ENCODE data around the gene PNLIPRP3. TPM values are rescaled to one million over a fixed set of nuclear protein-coding genes. Genes with fewer than 3 reads are reported as not detected.

PNLIPRP3 gene
- total RNA-seq, 2 experiments from 2014 or later = not detected

DNA sequence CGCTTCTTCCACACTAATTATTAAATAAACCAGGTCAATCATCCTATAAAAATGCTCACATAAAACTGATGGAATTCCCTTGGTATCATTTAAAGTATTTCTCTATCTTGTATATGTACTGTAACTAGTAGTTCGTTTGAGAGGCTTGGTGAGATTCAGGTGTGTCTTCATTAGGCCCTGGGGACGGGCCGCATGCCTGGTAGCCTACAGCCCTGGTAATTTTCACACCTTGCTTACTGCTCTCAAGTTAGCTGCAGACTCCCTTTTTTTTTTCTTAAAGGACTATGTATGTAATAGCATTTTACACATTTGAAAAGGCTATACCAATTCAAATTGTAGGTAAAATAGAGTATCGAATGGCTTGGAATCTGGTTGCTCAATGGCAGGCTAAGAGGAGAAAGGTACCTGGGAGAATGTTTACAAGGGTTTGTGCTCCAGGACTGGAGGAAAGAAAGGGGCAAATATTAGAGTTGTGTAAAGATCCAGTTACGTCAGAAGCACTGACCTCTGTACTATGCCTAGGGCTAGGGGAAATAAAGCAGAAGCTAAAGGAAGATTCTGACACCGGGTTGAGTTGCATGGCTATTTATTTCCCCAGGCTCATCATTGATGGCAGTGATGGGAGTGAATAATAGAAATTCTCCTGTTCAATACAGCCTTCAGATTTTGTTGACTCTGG, 59.3 kb downstream of the PNLIPRP3 start:
- ChIA-PET POLR2A (no interaction called here), CTCF (no interaction called here)
- intact Hi-C loops (cut with micrococcal nuclease) = no loop called here
- H3K27ac Mint-ChIP-seq = no peak overlapping the region
- no peaks in the 10 kb centered on the region for H3K4me1 Mint-ChIP-seq (ENCODE audit: low read depth)
- H3K36me3 Mint-ChIP-seq = no peaks in the 10 kb centered on the region
- peaks cover 2% of the 10 kb centered on the region for H3K27me3 Mint-ChIP-seq
- no peaks in the 10 kb centered on the region for H3K9me3 Mint-ChIP-seq
- DNase-seq = no peak
- H3K4me3 Mint-ChIP-seq = no peak overlapping the region

DNA sequence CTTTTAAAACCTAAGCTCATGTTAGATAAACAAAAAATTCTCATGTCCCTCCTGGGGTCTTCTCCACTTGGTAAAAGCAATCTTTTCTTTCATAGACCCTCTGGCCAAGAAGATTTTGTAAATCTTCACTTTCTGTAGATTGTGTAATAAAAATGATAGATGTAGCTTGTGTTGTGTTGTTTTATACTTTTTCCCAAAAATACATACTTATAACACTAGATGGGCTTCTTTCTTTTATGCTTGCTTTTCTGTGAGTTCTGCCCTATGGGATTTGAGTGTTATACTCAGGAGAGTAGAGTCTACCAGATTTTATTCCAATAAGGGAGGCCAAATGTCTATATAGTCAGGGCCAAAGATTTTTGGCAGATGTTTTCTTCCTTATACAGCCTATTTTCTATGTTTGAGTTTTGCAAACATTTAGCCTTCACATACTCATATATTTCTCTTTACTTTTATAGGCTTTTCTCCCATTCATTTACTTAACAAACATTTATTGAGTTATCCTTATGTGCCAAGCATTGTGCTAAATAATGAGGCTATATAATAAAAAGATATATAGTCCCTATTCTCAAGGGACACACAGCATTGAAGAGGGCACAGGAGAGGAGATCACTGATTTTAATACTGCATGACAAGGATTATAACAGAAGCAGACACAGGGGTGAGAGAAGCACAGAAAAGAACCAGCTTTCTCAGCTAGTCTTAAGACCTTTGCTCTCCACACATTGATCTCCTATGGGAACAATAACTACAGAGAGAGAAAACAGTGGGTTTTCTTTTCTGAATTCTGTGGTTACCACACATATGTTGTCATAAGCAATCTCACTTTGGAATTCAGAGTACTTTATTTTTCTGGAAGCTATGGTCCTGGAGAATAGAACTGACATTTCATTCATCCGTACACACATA, 60.1 kb downstream of the PNLIPRP3 start:
- intact Hi-C loops (cut with micrococcal nuclease) = no loop called here
- Mint-ChIP-seq H3K4me1 (ENCODE audit: low read depth) (no peaks in the 10 kb centered on the region), H3K9me3 (no peaks in the 10 kb centered on the region), H3K4me3 (no peak overlapping the region), H3K36me3 (no peaks in the 10 kb centered on the region), H3K27me3 (peaks cover 2% of the 10 kb centered on the region), H3K27ac (no peak overlapping the region)
- POLR2A ChIA-PET = no interaction called here
- no peak for DNase-seq
- CTCF ChIA-PET = no interaction called here

DNA sequence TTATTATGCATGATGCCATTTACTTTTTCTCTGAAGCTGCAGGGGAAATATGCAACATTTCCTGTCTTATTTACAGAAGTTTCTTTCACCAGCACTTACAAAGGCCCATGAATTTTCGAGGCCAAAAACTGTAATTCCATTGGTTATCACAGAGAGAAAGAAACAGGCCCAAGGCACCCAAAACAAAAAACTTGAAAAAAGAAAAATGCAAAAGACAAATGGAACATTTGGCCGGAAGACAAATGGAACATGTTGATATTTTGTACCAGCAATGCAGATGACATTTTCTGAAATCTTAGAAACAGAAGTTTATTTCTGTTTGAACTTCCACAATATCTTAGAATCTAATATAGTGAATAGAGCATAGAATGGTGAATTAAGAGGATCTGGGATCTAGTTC, 61.8 kb downstream of the PNLIPRP3 start:
- Mint-ChIP-seq H3K27me3 (peaks cover 2% of the 10 kb centered on the region), H3K36me3 (no peaks in the 10 kb centered on the region), H3K4me1 (ENCODE audit: low read depth) (no peaks in the 10 kb centered on the region), H3K27ac (no peak overlapping the region), H3K4me3 (no peak overlapping the region), H3K9me3 (no peaks in the 10 kb centered on the region)
- ChIA-PET CTCF (interaction anchor here (1.5 kb wide), 1 partner anchor 18 kb away, joined by 3 read pairs; no protein-coding TSS in a partner anchor), POLR2A (no interaction called here)
- intact Hi-C loops (cut with micrococcal nuclease) = no loop called here
- no peak for DNase-seq

DNA sequence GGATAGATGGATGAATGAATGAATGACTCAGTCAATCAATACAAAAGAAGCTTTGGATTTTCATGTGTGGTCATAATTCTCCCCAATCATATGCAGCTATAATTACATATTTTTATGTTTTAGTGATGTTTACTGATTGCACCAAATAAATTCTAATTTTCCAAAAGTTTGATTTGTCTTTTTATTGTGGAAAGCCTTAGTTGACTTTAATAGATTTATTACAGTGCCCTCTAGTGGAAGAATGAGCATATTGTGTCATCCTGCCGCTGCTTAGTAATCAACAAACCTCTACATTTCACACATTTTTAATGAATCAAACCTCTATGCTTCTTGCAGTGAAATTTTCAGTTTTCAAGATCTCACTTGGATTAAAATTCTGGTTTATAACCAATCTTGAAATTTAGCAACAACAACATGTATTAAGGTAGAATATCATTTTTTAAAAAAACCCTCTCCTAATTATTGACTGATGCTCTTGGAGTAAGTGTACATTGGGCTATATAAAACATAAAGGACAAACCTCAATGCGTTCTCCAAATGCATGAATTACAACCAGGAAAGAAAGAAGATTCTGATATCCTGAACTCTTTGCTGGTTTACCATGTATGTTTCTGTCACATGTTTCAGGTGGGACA, 62.5 kb downstream of the PNLIPRP3 start:
- intact Hi-C loops (cut with micrococcal nuclease) = no loop called here
- H3K36me3 Mint-ChIP-seq = no peaks in the 10 kb centered on the region
- DNase-seq = no peak
- no peak overlapping the region for H3K27ac Mint-ChIP-seq
- H3K4me3 Mint-ChIP-seq = no peak overlapping the region
- ChIA-PET CTCF (interaction anchor here (1.5 to 1.6 kb wide), 2 partner anchors 18 to 32 kb away, joined by 3 to 4 read pairs; no protein-coding TSS in a partner anchor), POLR2A (no interaction called here)
- H3K27me3 Mint-ChIP-seq = peaks cover 2% of the 10 kb centered on the region
- H3K4me1 Mint-ChIP-seq (ENCODE audit: low read depth) = no peaks in the 10 kb centered on the region
- H3K9me3 Mint-ChIP-seq = no peaks in the 10 kb centered on the region

DNA sequence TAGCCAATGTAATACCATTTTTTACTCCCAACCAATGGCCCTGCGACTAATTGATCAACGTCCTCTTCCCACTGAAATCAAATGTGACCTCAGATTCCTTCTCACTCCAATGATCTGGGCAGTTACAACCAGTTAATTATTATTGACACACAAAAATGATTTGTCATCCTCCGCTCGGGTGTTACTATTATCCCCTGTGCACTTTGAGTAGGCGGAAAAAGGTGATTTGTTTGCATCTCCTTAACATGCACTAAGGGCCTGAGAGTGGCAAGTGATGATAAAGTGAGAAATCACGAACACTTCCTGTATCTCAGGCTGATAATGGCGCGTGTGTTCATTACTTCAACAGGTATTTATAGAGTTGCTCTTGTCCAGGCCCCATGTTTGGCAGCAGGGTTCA, 77.1 kb downstream of the PNLIPRP3 start:
- H3K27ac Mint-ChIP-seq = no peak overlapping the region
- CTCF ChIA-PET = no interaction called here
- POLR2A ChIA-PET = no interaction called here

DNA sequence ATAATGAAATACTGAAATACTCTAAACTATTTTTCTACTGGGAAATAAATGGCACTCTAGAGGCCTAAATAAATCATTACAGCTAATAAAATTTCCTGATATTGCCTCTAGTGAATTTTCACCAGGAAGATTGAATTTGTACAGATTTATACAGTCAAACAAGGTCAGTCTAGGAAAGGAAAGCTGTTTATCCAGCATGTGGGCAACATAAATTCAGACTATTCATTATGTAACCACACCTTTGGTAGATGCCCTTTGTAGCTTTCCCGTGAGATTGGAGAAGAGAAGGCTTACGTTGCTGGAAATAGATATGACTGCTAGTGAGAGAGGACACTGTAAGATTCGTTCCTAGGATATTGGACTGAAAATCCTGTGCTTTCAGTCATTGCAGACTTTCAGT, 82.9 kb downstream of the PNLIPRP3 start:
- Mint-ChIP-seq H3K27me3 (peaks cover 6% of the 10 kb centered on the region), H3K27ac (no peak overlapping the region), H3K36me3 (no peaks in the 10 kb centered on the region), H3K9me3 (no peaks in the 10 kb centered on the region), H3K4me1 (ENCODE audit: low read depth) (no peaks in the 10 kb centered on the region), H3K4me3 (no peak overlapping the region)
- intact Hi-C loops (cut with micrococcal nuclease) = no loop called here
- POLR2A ChIA-PET = no interaction called here
- CTCF ChIA-PET = no interaction called here
- DNase-seq = no peak

More for the DNA sequence above, 77.1 kb downstream of the PNLIPRP3 start:
- DNase-seq = no peak
- H3K36me3 Mint-ChIP-seq = no peaks in the 10 kb centered on the region
- no peaks in the 10 kb centered on the region for H3K4me1 Mint-ChIP-seq (ENCODE audit: low read depth)
- intact Hi-C loops (cut with micrococcal nuclease) = no loop called here
- H3K9me3 Mint-ChIP-seq = no peaks in the 10 kb centered on the region
- H3K4me3 Mint-ChIP-seq = no peak overlapping the region
- H3K27me3 Mint-ChIP-seq = no peaks in the 10 kb centered on the region

DNA sequence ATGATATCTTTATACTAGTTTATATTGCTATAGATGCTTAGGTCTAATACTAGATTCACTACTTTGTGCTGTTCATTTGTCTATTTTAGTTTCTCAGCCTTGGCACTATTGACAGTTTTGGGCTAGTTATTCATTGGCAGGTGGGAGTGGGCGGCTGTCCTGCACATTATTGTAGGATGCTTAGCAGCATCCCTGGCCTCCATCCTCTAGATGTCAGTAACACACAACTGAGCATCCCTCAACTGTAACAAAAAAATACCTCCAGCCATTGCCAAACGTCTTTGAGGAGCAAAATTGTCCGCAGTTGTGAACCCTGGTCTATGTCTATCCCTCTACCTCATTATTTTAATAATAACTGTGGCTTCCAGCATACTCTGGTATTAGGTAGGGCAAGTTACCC, 83.7 kb downstream of the PNLIPRP3 start:
- Mint-ChIP-seq H3K4me3 (no peak overlapping the region), H3K36me3 (no peaks in the 10 kb centered on the region), H3K9me3 (no peaks in the 10 kb centered on the region), H3K27me3 (peaks cover 6% of the 10 kb centered on the region), H3K4me1 (ENCODE audit: low read depth) (no peaks in the 10 kb centered on the region), H3K27ac (no peak overlapping the region)
- POLR2A ChIA-PET = no interaction called here
- no peak for DNase-seq
- CTCF ChIA-PET = no interaction called here
- intact Hi-C loops (cut with micrococcal nuclease) = no loop called here

DNA sequence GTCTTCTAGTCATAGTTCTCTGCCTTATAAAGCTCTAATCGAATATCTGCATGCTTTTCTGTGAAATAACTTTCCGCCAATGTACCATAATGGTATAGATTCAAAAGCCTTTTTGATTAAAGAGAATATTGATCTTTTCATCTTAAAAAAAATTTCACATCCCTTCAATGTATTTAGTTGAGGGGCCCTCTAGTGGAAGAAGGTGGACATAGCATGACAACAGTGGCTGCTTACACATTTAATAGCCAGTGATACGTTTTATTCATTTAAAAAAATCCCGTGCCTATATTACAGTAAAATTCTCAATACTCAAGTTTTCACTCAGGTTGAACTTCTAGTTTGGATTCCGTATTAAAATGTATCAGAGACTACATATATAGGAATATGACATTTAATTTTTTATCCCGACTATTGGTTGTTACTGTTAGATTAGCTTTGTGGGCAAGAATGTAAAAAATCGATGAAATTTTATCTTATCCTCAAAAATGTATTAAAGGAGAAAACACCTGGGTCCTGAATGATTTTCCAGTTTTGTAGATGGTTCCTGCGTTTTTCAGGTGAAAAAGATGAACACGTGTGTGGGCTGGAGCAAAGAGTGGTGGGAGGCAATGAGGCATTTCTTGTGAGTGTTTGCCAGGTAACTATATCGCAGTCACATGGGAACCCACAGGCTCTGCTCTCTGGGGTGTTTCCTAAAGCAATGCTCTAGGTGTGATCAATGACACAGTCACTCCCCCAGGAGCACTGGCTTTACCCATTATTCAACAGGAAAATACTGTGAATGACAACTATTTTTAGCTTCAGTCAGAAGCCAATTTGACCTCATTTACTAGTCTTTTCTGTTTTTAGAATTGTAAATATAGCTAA, 94.0 kb downstream of the PNLIPRP3 start:
- intact Hi-C loops (cut with micrococcal nuclease) = loop anchor here (1.0 kb wide), 1 partner anchor 77 kb away; no protein-coding TSS in a partner anchor
- no peak overlapping the region for H3K4me3 Mint-ChIP-seq
- no peaks in the 10 kb centered on the region for H3K9me3 Mint-ChIP-seq
- H3K36me3 Mint-ChIP-seq = no peaks in the 10 kb centered on the region
- ChIA-PET POLR2A (no interaction called here), CTCF (interaction anchor here (0.7 to 1.5 kb wide), 5 partner anchors 10 to 574 kb away, joined by 3 to 7 read pairs (median 3); no protein-coding TSS in a partner anchor)
- H3K27ac Mint-ChIP-seq = no peak overlapping the region
- H3K4me1 Mint-ChIP-seq (ENCODE audit: low read depth) = no peaks in the 10 kb centered on the region
- H3K27me3 Mint-ChIP-seq = peaks cover 2% of the 10 kb centered on the region
- peak; percentile 16 for DNase-seq

DNA sequence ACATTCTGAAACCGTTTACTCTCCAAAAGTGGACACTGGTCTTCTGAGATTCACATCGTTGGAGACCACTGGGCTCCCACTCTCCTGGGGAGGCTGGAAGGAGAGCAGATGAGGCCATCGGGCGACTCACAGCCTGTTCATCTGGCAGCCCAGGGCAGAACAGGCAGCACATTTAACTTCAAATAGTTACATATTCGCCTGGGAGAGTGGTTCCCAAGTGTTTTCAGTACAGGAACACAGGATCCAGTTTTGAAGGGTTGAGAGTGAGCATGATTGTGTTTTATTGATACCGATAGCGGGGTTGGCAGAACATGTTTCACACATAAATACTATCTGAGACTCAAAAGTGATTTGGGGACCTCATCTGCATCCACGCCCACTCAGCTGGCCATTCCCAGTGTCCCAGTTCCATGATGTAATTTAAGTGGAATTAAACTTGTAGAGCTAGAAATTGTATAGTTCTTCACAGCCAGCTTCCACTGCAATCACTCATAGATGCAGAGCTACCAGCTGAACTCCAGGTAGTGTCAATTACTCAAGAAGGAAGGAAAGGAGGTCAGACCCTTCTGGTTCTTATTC, 95.2 kb downstream of the PNLIPRP3 start:
- DNase-seq = no peak
- intact Hi-C loops (cut with micrococcal nuclease) = no loop called here
- POLR2A ChIA-PET = no interaction called here
- CTCF ChIA-PET = interaction anchor here (1.5 kb wide), 1 partner anchor 8 kb away, joined by 7 read pairs; no protein-coding TSS in a partner anchor
- peaks cover 2% of the 10 kb centered on the region for H3K27me3 Mint-ChIP-seq
- H3K9me3 Mint-ChIP-seq = no peaks in the 10 kb centered on the region
- H3K4me1 Mint-ChIP-seq (ENCODE audit: low read depth) = no peaks in the 10 kb centered on the region
- no peak overlapping the region for H3K4me3 Mint-ChIP-seq
- H3K27ac Mint-ChIP-seq = no peak overlapping the region
- no peaks in the 10 kb centered on the region for H3K36me3 Mint-ChIP-seq

DNA sequence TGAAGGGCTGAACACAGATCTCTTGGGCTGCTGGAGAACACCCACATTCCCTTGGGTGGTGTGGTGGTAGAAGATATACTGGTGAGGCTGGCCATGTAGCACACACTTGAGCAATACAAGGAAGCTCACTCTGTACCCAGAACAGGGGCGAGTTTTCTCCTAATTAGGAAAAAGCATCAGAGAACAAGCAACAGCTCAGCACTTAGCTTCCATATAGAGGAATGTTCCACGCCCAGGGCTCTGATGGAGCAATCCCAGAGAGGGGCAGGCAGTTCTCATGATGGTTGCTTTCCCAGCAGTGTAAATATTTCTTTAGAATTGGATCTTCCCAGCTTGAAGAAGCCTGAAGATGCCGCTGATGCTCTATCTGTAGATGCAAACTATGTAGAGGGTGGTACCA, 97.1 kb downstream of the PNLIPRP3 start:
- intact Hi-C loops (cut with micrococcal nuclease) = no loop called here
- H3K27me3 Mint-ChIP-seq = peaks cover 2% of the 10 kb centered on the region
- no peaks in the 10 kb centered on the region for H3K36me3 Mint-ChIP-seq
- no peak for DNase-seq
- POLR2A ChIA-PET = no interaction called here
- CTCF ChIA-PET = no interaction called here
- no peaks in the 10 kb centered on the region for H3K4me1 Mint-ChIP-seq (ENCODE audit: low read depth)
- no peak overlapping the region for H3K4me3 Mint-ChIP-seq
- no peaks in the 10 kb centered on the region for H3K9me3 Mint-ChIP-seq
- H3K27ac Mint-ChIP-seq = no peak overlapping the region

DNA sequence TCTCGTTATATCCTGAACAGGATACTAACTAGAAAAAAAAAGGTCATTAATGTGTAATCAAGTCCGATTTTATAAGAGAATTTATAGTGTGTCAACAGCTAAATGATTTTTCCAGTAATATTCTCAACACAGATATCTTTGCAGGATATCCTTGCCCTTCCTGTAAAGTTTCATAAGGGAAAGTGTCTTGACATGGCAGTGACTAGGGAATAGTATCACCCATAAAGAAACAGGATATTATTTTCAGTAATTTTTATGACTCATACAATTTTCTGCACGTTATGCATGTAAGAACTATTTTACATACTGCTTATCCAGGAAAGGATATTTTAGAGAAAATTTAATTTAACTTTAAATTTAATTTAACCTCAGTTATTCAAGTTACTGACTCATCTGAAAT, 98.6 kb downstream of the PNLIPRP3 start:
- intact Hi-C loops (cut with micrococcal nuclease) = no loop called here
- H3K4me3 Mint-ChIP-seq = no peak overlapping the region
- ChIA-PET POLR2A (no interaction called here), CTCF (no interaction called here)
- no peaks in the 10 kb centered on the region for H3K36me3 Mint-ChIP-seq
- no peaks in the 10 kb centered on the region for H3K4me1 Mint-ChIP-seq (ENCODE audit: low read depth)
- no peak overlapping the region for H3K27ac Mint-ChIP-seq
- H3K9me3 Mint-ChIP-seq = peaks cover 2% of the 10 kb centered on the region
- peaks cover 2% of the 10 kb centered on the region for H3K27me3 Mint-ChIP-seq
- DNase-seq = no peak

Measured in activated CD4-positive, alpha-beta memory T cell treated with anti-CD3 and anti-CD28 coated beads for 36 hours (primary cell).